Panc1 (cell line): Measurements from ENCODE around the gene SCN3B.

ENCODE experiments used
- CTCF ChIP-seq: fragments of 450-650 bp; IDR thresholded peaks from 2 replicates; pipeline ENCODE4 v1.5.1; 2017; ENCODE audit warnings: mild to moderate bottlenecking
- REST ChIP-seq, 2 experiments: IDR thresholded peaks; 2 replicates each; pipeline ENCODE4 v1.6.1; 2011 to 2012; ENCODE audit warnings: low read depth in 2 of 2, control low read depth in 1 of 2, low read length in 1 of 2, mild to moderate bottlenecking in 1 of 2, moderate library complexity in 1 of 2; ENCODE audit not compliant: insufficient read depth in 1 of 2
- SIN3A ChIP-seq: IDR thresholded peaks from 2 replicates; pipeline ENCODE4 v1.6.1; 2012; ENCODE audit warnings: low read depth, mild to moderate bottlenecking, low read length, moderate library complexity, borderline replicate concordance; ENCODE audit not compliant: insufficient read depth

GRCh38 chr11:123642435-123642834, 12.0 kb downstream of the SCN3B start:
- TF ChIP-seq CTCF (no peak), REST (IDR thresholded peaks at IDR 0.05; ENCODE audit: insufficient read depth in 1 of 2, low read depth in 2 of 2, low read length in 1 of 2) (no peak), SIN3A (no peak)
